Measurements from ENCODE around the gene GLUD1. TPM values are rescaled to one million over a fixed set of nuclear protein-coding genes. Genes with fewer than 3 reads are reported as not detected.
"Not testable (repeated sequence)": the region's sequence is repeated elsewhere in the genome, so short reads cannot be mapped to it uniquely, and the experiment has no call there.

Gene GLUD1
- total RNA-seq, 1 donor from 2014 or later, result 125 TPM

- H3K4me1 Mint-ChIP-seq (ENCODE audit: unreplicated experiment), result peaks cover 13% of the 10 kb centered on the region
- no peaks in the 10 kb centered on the region for H3K27me3 Mint-ChIP-seq (ENCODE audit: unreplicated experiment)
- H3K27ac Mint-ChIP-seq (ENCODE audit: unreplicated experiment), result no peak overlapping the region
- no peak for TF ChIP-seq CTCF (IDR thresholded peaks at IDR 0.05)
- H3K4me3 Mint-ChIP-seq (ENCODE audit: unreplicated experiment), result no peak overlapping the region
- no peak for DNase-seq (ENCODE audit: extremely low spot score, unreplicated experiment)
- no peaks in the 10 kb centered on the region for H3K9me3 Mint-ChIP-seq (ENCODE audit: unreplicated experiment)
- H3K36me3 Mint-ChIP-seq (ENCODE audit: unreplicated experiment), result peaks cover 23% of the 10 kb centered on the region
Measured at GRCh38 chr10:87053111-87053510, 41.5 kb downstream of the GLUD1 start.

GRCh38 chr10:87045434-87045938 is 49.2 kb downstream of the GLUD1 start:
- H3K27me3 Mint-ChIP-seq (ENCODE audit: unreplicated experiment), result no peaks in the 10 kb centered on the region

GRCh38 chr10:87043579-87043978 is 51.1 kb downstream of the GLUD1 start:
- H3K9me3 Mint-ChIP-seq (ENCODE audit: unreplicated experiment); H3K4me1 Mint-ChIP-seq (ENCODE audit: unreplicated experiment); DNase-seq (ENCODE audit: extremely low spot score, unreplicated experiment); H3K4me3 Mint-ChIP-seq (ENCODE audit: unreplicated experiment); H3K27ac Mint-ChIP-seq (ENCODE audit: unreplicated experiment); H3K27me3 Mint-ChIP-seq (ENCODE audit: unreplicated experiment): not testable (repeated sequence)
- peaks cover 20% of the 10 kb centered on the region for H3K36me3 Mint-ChIP-seq (ENCODE audit: unreplicated experiment)

More at GRCh38 chr10:87045434-87045938, 49.2 kb downstream of the GLUD1 start:
- H3K4me1 Mint-ChIP-seq (ENCODE audit: unreplicated experiment), result no peaks in the 10 kb centered on the region
- no peak overlapping the region for H3K27ac Mint-ChIP-seq (ENCODE audit: unreplicated experiment)
- TF ChIP-seq CTCF (IDR thresholded peaks at IDR 0.05), result no peak
- DNase-seq (ENCODE audit: extremely low spot score, unreplicated experiment), result no peak
- no peak overlapping the region for H3K4me3 Mint-ChIP-seq (ENCODE audit: unreplicated experiment)
- H3K36me3 Mint-ChIP-seq (ENCODE audit: unreplicated experiment), result peaks cover 27% of the 10 kb centered on the region
- H3K9me3 Mint-ChIP-seq (ENCODE audit: unreplicated experiment), result no peaks in the 10 kb centered on the region

GRCh38 chr10:87038786-87039185 is 55.9 kb downstream of the GLUD1 start:
- Mint-ChIP-seq H3K27ac (ENCODE audit: unreplicated experiment) (no peak overlapping the region), H3K9me3 (ENCODE audit: unreplicated experiment) (peaks cover 3% of the 10 kb centered on the region), H3K4me1 (ENCODE audit: unreplicated experiment) (peaks cover 9% of the 10 kb centered on the region), H3K4me3 (ENCODE audit: unreplicated experiment) (no peak overlapping the region), H3K27me3 (ENCODE audit: unreplicated experiment) (no peaks in the 10 kb centered on the region), H3K36me3 (ENCODE audit: unreplicated experiment) (peaks cover 4% of the 10 kb centered on the region)
- no peak for DNase-seq (ENCODE audit: extremely low spot score, unreplicated experiment)
- TF ChIP-seq CTCF (IDR thresholded peaks at IDR 0.05), result no peak

GRCh38 chr10:87038286-87038717 is 56.3 kb downstream of the GLUD1 start:
- no peak for TF ChIP-seq CTCF (IDR thresholded peaks at IDR 0.05)
- no peak overlapping the region for H3K27ac Mint-ChIP-seq (ENCODE audit: unreplicated experiment)
- DNase-seq (ENCODE audit: extremely low spot score, unreplicated experiment), result no peak
- H3K4me1 Mint-ChIP-seq (ENCODE audit: unreplicated experiment), result peaks cover 9% of the 10 kb centered on the region
- peaks cover 3% of the 10 kb centered on the region for H3K9me3 Mint-ChIP-seq (ENCODE audit: unreplicated experiment)
- no peak overlapping the region for H3K4me3 Mint-ChIP-seq (ENCODE audit: unreplicated experiment)
- no peaks in the 10 kb centered on the region for H3K27me3 Mint-ChIP-seq (ENCODE audit: unreplicated experiment)
- peaks cover 2% of the 10 kb centered on the region for H3K36me3 Mint-ChIP-seq (ENCODE audit: unreplicated experiment)

GRCh38 chr10:87036623-87037022 is 58.0 kb downstream of the GLUD1 start:
- DNase-seq (ENCODE audit: extremely low spot score, unreplicated experiment), result no peak
- Mint-ChIP-seq H3K4me3 (ENCODE audit: unreplicated experiment) (no peak overlapping the region), H3K27me3 (ENCODE audit: unreplicated experiment) (no peaks in the 10 kb centered on the region), H3K36me3 (ENCODE audit: unreplicated experiment) (peaks cover under 1% of the 10 kb centered on the region), H3K27ac (ENCODE audit: unreplicated experiment) (no peak overlapping the region), H3K4me1 (ENCODE audit: unreplicated experiment) (peaks cover 9% of the 10 kb centered on the region), H3K9me3 (ENCODE audit: unreplicated experiment) (peaks cover 3% of the 10 kb centered on the region)
- TF ChIP-seq CTCF (IDR thresholded peaks at IDR 0.05), result no peak

All from osteocyte (in vitro differentiated cells).